Progenitor cell of endocrine pancreas (in vitro differentiated cells): ENCODE results near the gene ZNF468. TPM values are rescaled to one million over a fixed set of nuclear protein-coding genes. Genes with fewer than 3 reads are reported as not detected.
A peak's percentile ranks its signal among the peaks of the same experiment; 100 is the strongest.
"Not testable (repeated sequence)": the region's sequence is repeated elsewhere in the genome, so short reads cannot be mapped to it uniquely, and the experiment has no call there.

Experiments
- DNase-seq: peaks from one replicate; pipeline ENCODE4 v3.0.0; 2021; ENCODE audit warnings: low spot score; ENCODE audit not compliant: unreplicated experiment
- H3K27ac Mint-ChIP-seq: 2 replicates; pipeline ENCODE4 v1.8.0; 2021; ENCODE audit warnings: mild to moderate bottlenecking, moderate library complexity, mixed read lengths
- H3K27me3 Mint-ChIP-seq: 2 replicates; pipeline ENCODE4 v1.8.0; 2021; ENCODE audit warnings: mixed read lengths
- H3K36me3 Mint-ChIP-seq: 2 replicates; pipeline ENCODE4 v1.8.0; 2022; ENCODE audit warnings: mixed read lengths; ENCODE audit not compliant: insufficient read depth
- H3K4me1 Mint-ChIP-seq: 2 replicates; pipeline ENCODE4 v1.8.0; 2021; ENCODE audit warnings: low read depth, mixed read lengths
- H3K4me3 Mint-ChIP-seq: 2 replicates; pipeline ENCODE4 v1.8.0; 2021; ENCODE audit warnings: low read depth, mild to moderate bottlenecking, moderate library complexity, mixed read lengths
- H3K9me3 Mint-ChIP-seq: 2 replicates; pipeline ENCODE4 v1.8.0; 2021; ENCODE audit warnings: low read depth, mixed read lengths
- CTCF ChIP-seq: fragments of 200-600 bp; sonication (generic); IDR thresholded peaks from one replicate; pipeline ENCODE4 v1.5.0; 2021; ENCODE audit warnings: antibody characterized with exemption, mild to moderate bottlenecking; ENCODE audit not compliant: unreplicated experiment
- long read RNA-seq: library from polyadenylated mRNA; unstranded; transcript quantifications from one replicate; pipeline ENCODE4 v2.0.0, GENCODE V29; 2020
- total RNA-seq: library from RNA; stranded (reverse); gene quantifications from 2 replicates; pipeline ENCODE4 v1.2.1, GENCODE V29; 2021

ZNF468 gene
- total RNA-seq = 35.6 and 38.8 TPM in 2 replicates
- long read RNA-seq, full-length matches to known transcripts = 52 of 67 reads
- long read RNA-seq, partial matches to known transcripts = 1 of 67 reads
- long read RNA-seq, other reads (novel, unspliced or antisense) = 14 of 67 reads

DNA sequence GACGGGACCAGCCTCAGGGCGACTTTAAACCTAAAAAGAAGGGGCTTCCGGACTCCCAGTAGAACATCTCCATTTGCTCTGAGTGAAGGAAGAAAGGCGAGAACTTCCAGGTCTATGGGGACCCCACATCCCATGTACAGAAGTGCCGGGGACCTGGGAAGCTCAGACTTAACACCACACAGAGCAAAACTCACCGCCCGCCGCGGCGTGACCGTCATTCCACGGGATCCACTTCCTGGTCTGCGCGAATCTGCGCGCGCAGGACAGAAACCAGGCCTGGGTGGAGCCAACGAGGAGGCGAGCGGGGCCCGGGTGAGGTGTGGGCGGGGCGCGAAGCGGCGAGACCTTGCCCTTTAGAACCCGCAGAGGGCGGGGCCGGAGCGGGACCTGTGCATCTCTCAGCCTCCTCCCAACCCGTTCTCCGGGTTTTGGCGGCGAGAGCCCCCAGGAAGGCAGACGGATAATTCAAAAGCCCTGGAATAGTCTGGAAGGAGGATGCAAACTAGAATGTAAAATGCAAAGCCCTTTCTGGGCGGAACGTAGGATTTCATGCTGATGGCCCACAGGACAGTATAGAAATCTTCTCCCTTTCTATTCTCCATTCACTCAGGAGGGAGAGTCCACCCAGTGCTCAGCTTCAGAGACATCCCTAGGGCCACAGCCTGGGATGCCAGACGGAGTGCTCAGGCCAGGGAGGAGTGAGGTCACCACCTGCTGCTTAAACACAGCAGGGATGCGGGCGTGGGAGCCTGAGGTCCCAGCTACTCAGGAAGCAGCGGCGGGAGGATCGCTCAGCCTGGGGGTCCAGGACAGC, at the start of gene ZNF468:
TSS of gene ZNF468 (minus strand) at position 242 of the 814 bp plus-strand sequence. CDS start 3,347 bp downstream, outside the sequence.
- H3K9me3 Mint-ChIP-seq, H3K27me3 Mint-ChIP-seq, H3K36me3 Mint-ChIP-seq: not testable (repeated sequence)
- Mint-ChIP-seq H3K4me3 (peak within 1 kb of the TSS; percentile 87), H3K4me1 (peaks cover 10% of the 10 kb centered on the region), H3K27ac (peak within 1 kb of the TSS; percentile 95)
- peak; percentile 65 for DNase-seq

- peaks cover 28% of the 10 kb centered on the region for H3K36me3 Mint-ChIP-seq
- not testable (repeated sequence) for H3K4me1 Mint-ChIP-seq, H3K27ac Mint-ChIP-seq, H3K4me3 Mint-ChIP-seq, H3K9me3 Mint-ChIP-seq, DNase-seq, H3K27me3 Mint-ChIP-seq
Observed at GRCh38 chr19:52904052-52904780, 46.8 kb upstream of the ZNF468 start.

DNA sequence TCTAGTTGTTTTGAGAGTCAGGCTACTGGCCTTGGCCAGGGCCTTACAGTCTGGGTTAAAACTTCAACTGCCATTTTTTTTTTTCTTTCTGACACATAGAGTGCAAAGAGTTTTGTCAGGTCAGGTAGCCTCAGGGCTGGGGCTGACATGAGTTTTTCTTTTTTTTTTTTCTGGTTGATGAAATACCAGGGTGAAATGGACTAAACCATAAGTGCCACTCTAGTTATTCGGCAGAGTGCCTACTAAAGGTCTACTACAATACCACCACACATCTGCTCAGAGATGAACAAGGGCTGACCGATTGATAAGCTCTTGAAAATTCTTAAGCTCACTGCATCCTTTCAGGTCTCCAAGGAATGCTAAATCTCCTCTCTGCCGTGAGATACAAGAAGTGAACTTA, 44.4 kb upstream of the ZNF468 start:
- no peak overlapping the region for H3K4me3 Mint-ChIP-seq

GRCh38 chr19:52898596-52898995, 41.2 kb upstream of the ZNF468 start:
- not testable (repeated sequence) for DNase-seq, H3K36me3 Mint-ChIP-seq, H3K9me3 Mint-ChIP-seq, H3K27me3 Mint-ChIP-seq
- Mint-ChIP-seq H3K4me1 (peaks cover 21% of the 10 kb centered on the region), H3K4me3 (peak overlapping the region; percentile 48), H3K27ac (peak overlapping the region; percentile 98)

More for the DNA sequence above, 44.4 kb upstream of the ZNF468 start:
- H3K36me3 Mint-ChIP-seq = peaks cover 14% of the 10 kb centered on the region
- H3K9me3 Mint-ChIP-seq = no peaks in the 10 kb centered on the region
- peak overlapping the region; percentile 76 for H3K27ac Mint-ChIP-seq
- no peak for TF ChIP-seq CTCF
- peaks cover 15% of the 10 kb centered on the region for H3K4me1 Mint-ChIP-seq
- H3K27me3 Mint-ChIP-seq = no peaks in the 10 kb centered on the region
- DNase-seq = no peak

GRCh38 chr19:52898101-52898500, 40.7 kb upstream of the ZNF468 start:
- no peak for TF ChIP-seq CTCF
- DNase-seq = no peak
- Mint-ChIP-seq H3K4me1 (peaks cover 21% of the 10 kb centered on the region), H3K27ac (peak overlapping the region; percentile 98), H3K9me3 (no peaks in the 10 kb centered on the region), H3K27me3 (no peaks in the 10 kb centered on the region), H3K36me3 (peaks cover 3% of the 10 kb centered on the region), H3K4me3 (peak overlapping the region; percentile 89)

DNA sequence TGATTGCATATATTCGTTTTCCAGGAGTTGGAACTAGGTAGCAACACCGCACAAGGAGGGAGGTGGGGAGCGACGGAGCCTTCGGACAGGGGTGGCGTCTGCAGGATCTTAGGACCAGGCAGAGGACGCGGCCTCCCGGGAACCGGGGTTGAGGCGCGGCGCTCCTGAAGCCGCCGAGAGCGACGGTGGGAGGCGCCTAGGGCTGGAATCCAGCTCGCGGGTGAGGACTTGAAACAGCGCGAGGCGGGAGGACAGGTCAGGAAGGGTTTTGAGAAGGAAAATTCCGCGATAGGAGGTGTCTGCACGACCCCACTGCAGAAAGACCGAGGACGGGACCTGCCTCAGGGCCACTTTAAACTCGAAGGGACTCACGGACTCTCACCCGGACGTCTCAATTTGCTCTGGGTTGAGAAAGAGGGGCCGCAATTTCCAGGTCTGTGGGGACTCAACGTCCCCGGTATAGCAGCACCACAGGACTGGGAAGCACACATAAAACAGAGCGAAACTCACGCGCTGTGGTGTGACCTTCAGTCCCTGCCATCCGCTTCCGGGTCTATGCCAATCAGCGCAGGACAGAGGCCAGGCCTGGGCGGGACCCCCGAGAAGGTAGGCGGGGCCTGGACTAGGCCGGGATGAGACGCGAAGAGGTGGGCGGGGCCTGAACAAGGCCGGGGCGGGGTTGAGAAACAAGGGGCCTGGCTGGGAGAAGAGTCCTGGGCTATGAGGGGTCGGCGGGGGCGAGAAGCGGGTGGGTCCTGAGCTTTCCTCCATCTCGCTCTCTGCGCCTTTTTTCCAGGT, 39.9 kb upstream of the ZNF468 start, which contains the start of gene ZNF320:
TSS of gene ZNF320 (minus strand) at position 498 of the 798 bp plus-strand sequence. CDS start 7,380 bp downstream, outside the sequence.
- peaks cover 21% of the 10 kb centered on the region for H3K4me1 Mint-ChIP-seq
- no peak for TF ChIP-seq CTCF
- no peaks in the 10 kb centered on the region for H3K27me3 Mint-ChIP-seq
- H3K36me3 Mint-ChIP-seq = peaks cover 9% of the 10 kb centered on the region
- H3K4me3 Mint-ChIP-seq = peak within 1 kb of the TSS; percentile 89
- H3K27ac Mint-ChIP-seq = peak within 1 kb of the TSS; percentile 98
- DNase-seq = peak; percentile 95
- H3K9me3 Mint-ChIP-seq = no peaks in the 10 kb centered on the region
